Measurements from ENCODE around the gene PRKN.

Gene PRKN

GRCh38 chr6:161876231-161876630, 851.3 kb downstream of the PRKN start:
- Histone ChIP-seq H3F3A (ENCODE audit: insufficient read depth, low read length) (no peaks in the 10 kb centered on the region), H3K9me2 (ENCODE audit: low read depth, low read length) (no peaks in the 10 kb centered on the region), H3K27ac (ENCODE audit: low read depth, low read length, poor library complexity, severe bottlenecking) (no peak overlapping the region), H3K9me3 (ENCODE audit: low read length) (no peaks in the 10 kb centered on the region), H3K27me3 (ENCODE audit: insufficient read depth, low read length) (no peaks in the 10 kb centered on the region), H3K79me2 (ENCODE audit: insufficient read depth, low read length) (no peaks in the 10 kb centered on the region), H2AFZ (ENCODE audit: low read length) (no peak overlapping the region), H4K20me1 (ENCODE audit: insufficient read depth, low read length) (no peaks in the 10 kb centered on the region), H3K9ac (ENCODE audit: low read length) (no peak overlapping the region), H3K4me3 (ENCODE audit: low read depth, low read length, poor library complexity, severe bottlenecking) (no peak overlapping the region), H3K4me1 (ENCODE audit: insufficient read depth, low read length, severe bottlenecking) (no peaks in the 10 kb centered on the region), H3K4me2 (ENCODE audit: low read length) (no peak overlapping the region), H3K36me3 (ENCODE audit: insufficient read depth, low read length) (no peaks in the 10 kb centered on the region)
- TF ChIP-seq CTCF (IDR thresholded peaks at IDR 0.05; ENCODE audit: low read length) (no peak), EZH2 (IDR thresholded peaks at IDR 0.05; ENCODE audit: borderline replicate concordance, low read length) (no peak)

DNA sequence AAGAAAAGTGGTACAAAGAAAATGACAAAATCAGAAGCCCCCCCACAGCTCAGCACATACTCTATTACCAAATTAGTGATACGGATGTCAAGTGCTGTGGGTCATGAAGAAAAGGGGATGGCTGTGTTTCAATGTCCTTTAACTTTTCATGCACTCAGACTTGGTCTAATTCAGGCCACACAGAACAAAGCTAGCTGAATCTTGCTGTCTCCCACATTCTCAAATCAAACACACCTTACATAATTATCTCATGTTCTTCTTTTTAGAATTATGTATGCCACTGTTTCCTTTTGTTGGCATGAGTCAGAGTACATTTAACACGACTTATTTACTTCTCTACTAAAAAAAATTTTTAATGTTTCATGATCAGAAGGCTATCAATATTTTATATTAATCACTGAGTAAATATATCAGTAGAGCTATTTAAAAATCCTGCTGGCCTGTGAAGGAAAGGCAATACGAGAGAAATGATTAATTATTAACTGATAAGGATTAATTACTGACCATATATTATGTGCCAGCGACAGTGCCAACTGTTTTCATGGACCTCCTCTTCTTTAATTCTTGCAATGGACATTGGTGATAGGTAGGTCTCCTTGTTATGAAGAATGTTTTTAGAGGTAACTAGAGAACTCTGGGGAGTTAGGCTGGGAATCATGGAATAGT, 857.2 kb downstream of the PRKN start:
- no peaks in the 10 kb centered on the region for H3F3A ChIP-seq (ENCODE audit: insufficient read depth, low read length)
- H3K4me1 ChIP-seq (ENCODE audit: insufficient read depth, low read length, severe bottlenecking) = no peaks in the 10 kb centered on the region
- H3K27ac ChIP-seq (ENCODE audit: low read depth, low read length, poor library complexity, severe bottlenecking) = no peak overlapping the region
- no peak overlapping the region for H3K9ac ChIP-seq (ENCODE audit: low read length)
- no peaks in the 10 kb centered on the region for H3K9me2 ChIP-seq (ENCODE audit: low read depth, low read length)
- no peak overlapping the region for H2AFZ ChIP-seq (ENCODE audit: low read length)
- H4K20me1 ChIP-seq (ENCODE audit: insufficient read depth, low read length) = no peaks in the 10 kb centered on the region
- TF ChIP-seq CTCF (IDR thresholded peaks at IDR 0.05; ENCODE audit: low read length) (no peak), EZH2 (IDR thresholded peaks at IDR 0.05; ENCODE audit: borderline replicate concordance, low read length) (no peak)
- H3K79me2 ChIP-seq (ENCODE audit: insufficient read depth, low read length) = no peaks in the 10 kb centered on the region
- no peak overlapping the region for H3K4me3 ChIP-seq (ENCODE audit: low read depth, low read length, poor library complexity, severe bottlenecking)
- no peak overlapping the region for H3K4me2 ChIP-seq (ENCODE audit: low read length)
- H3K27me3 ChIP-seq (ENCODE audit: insufficient read depth, low read length) = no peaks in the 10 kb centered on the region
- no peaks in the 10 kb centered on the region for H3K36me3 ChIP-seq (ENCODE audit: insufficient read depth, low read length)
- no peaks in the 10 kb centered on the region for H3K9me3 ChIP-seq (ENCODE audit: low read length)

DNA sequence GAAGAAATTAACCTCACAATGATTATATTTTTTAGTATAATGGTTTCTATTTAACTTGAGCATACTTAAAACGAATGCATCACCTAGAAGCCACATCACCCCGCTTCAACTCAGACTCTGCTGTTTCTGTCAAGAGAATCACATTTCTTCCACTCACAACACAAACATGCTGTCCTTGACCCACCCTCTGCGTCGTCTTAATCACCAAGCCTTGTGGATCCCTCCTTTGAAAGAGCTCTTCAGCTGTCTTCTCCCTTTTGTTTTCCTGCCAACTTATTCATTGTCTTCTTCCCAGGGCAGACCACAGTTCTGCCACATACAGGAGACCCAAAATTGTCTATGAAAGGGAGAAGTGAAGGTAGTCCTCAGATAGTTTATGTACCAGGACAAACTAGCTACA, 858.1 kb downstream of the PRKN start:
- Histone ChIP-seq H3F3A (ENCODE audit: insufficient read depth, low read length) (no peaks in the 10 kb centered on the region), H3K36me3 (ENCODE audit: insufficient read depth, low read length) (no peaks in the 10 kb centered on the region), H4K20me1 (ENCODE audit: insufficient read depth, low read length) (no peaks in the 10 kb centered on the region), H3K27ac (ENCODE audit: low read depth, low read length, poor library complexity, severe bottlenecking) (no peak overlapping the region), H3K9me3 (ENCODE audit: low read length) (no peaks in the 10 kb centered on the region), H3K4me2 (ENCODE audit: low read length) (no peak overlapping the region), H3K4me1 (ENCODE audit: insufficient read depth, low read length, severe bottlenecking) (no peaks in the 10 kb centered on the region), H3K79me2 (ENCODE audit: insufficient read depth, low read length) (no peaks in the 10 kb centered on the region), H3K9ac (ENCODE audit: low read length) (no peak overlapping the region), H2AFZ (ENCODE audit: low read length) (no peak overlapping the region), H3K27me3 (ENCODE audit: insufficient read depth, low read length) (no peaks in the 10 kb centered on the region), H3K4me3 (ENCODE audit: low read depth, low read length, poor library complexity, severe bottlenecking) (no peak overlapping the region), H3K9me2 (ENCODE audit: low read depth, low read length) (no peaks in the 10 kb centered on the region)
- TF ChIP-seq CTCF (IDR thresholded peaks at IDR 0.05; ENCODE audit: low read length) (no peak), EZH2 (IDR thresholded peaks at IDR 0.05; ENCODE audit: borderline replicate concordance, low read length) (no peak)

All from OCI-LY1 (cell line).